Left lung (tissue), 10 donors: ENCODE results near the gene HLF. TPM values are rescaled to one million over a fixed set of nuclear protein-coding genes. Genes with fewer than 3 reads are reported as not detected.

ENCODE experiments used
- ATAC-seq: fragments of 200-7000 bp; cut with Tn5 transposase; one replicate; pipeline ENCODE4 v1.9.1; 2020; ENCODE audit warnings: moderate library complexity
- DNase-seq, 4 donors: peaks; one replicate each; pipeline ENCODE4 v3.0.0-alpha.2; 2013 to 2020
- H3K27ac ChIP-seq, 2 donors: fragments of 200-600 bp; sonication (generic) in 1 of 2; one replicate each; pipeline versions ENCODE4 v1.5.0 to v1.8.0; 2020 to 2021
- H3K27me3 ChIP-seq, 2 donors: fragments of 200-600 bp; sonication (generic) in 1 of 2; one replicate each; pipeline versions ENCODE4 v1.5.0 to v1.8.0; 2020 to 2021
- H3K36me3 ChIP-seq, 2 donors: fragments of 200-600 bp; sonication (generic) in 1 of 2; one replicate each; pipeline versions ENCODE4 v1.5.0 to v1.8.0; 2020 to 2021
- H3K4me1 ChIP-seq, 2 donors: fragments of 200-600 bp; one replicate each; pipeline ENCODE4 v1.8.0; 2021
- H3K4me3 ChIP-seq, 2 donors: fragments of 200-600 bp; sonication (generic) in 1 of 2; one replicate each; pipeline versions ENCODE4 v1.5.0 to v1.8.0; 2020 to 2021; ENCODE audit warnings: mild to moderate bottlenecking in 1 of 2
- H3K9me3 ChIP-seq, 2 donors: fragments of 200-600 bp; sonication (generic) in 1 of 2; one replicate each; pipeline versions ENCODE4 v1.5.0 to v1.8.0; 2020 to 2021
- intact Hi-C, 2 donors: fragments of 100-400 bp; cut with DNase I; formaldehyde crosslinking; loops; one replicate each; pipeline versions ENCODE4 v1.11.2 to v1.14.2; 2022
- polyA plus RNA-seq, 6 donors: library from polyadenylated mRNA; unstranded; fragments of 120-200 nt; gene quantifications; one replicate each; pipeline ENCODE4 v1.2.1, GENCODE V29; 2013; ENCODE audit not compliant: insufficient read length in 6 of 6
- total RNA-seq, 2 donors: library from RNA; stranded (reverse); fragmentation: NEBNext Ultra II Directional; extraction: Animal tissue kit (Norgen Biotek cat#: 25700); gene quantifications; one replicate each; pipeline ENCODE4 v1.2.1, GENCODE V29; 2021
- TF ChIP-seq, protein P1 (sequence below), 2 donors: fragments of 200-600 bp; sonication (generic) in 1 of 2; IDR thresholded peaks; one replicate each; pipeline versions ENCODE4 v1.5.0 to v1.8.0; 2021; ENCODE audit warnings: antibody characterized with exemption in 2 of 2
- donor health status: DM: no; HTN: yes; CAD: no.
- donor health status: DM: no; HTN: no; CAD: no.

The HLF gene
- total and polyA plus RNA-seq, 8 donors, result 3.0 to 9.9 (median 4.8) TPM

DNA sequence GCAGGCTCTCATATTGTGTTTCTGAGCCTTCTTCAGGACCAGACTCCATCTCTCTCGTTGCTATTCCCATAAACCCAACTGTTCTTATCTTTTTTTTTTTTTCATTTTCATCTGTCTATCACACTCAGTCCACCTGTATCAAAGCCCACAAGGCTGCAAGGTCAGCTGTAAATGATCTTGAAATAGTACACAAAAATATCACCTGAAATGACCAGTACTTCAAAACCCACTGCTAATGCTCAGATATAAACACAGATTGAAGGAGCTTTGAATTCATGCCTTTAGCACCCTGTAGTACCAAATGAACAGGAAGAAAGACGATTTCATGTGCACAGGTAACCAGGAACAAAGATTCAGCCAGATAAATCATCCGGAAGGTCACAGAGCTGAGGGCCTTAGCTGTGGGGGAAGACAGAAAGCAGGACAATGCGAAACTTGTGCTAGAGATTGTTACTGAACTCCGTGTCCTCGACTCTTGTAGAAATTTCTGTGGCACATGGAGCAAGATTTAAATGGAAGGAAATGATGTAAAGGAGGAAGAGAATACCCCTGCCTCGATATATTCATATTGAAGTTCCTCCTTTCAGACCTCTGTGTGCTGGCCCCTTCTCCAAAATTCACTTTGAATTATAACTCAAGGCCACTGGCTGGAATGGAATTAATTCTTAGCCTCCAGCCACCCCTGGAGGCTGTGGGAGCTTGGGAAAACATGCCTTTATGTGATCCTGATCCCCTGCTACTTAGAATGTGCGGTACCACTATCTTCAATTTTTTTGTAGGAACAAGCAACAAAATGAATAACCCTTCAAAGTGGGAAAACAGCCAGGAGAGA lies 4.1 kb downstream of the HLF start:
- no peak for ATAC-seq
- H3K4me3 ChIP-seq, result no peak overlapping the region
- no peaks in the 10 kb centered on the region for H3K36me3 ChIP-seq
- DNase-seq, result no peak
- TF ChIP-seq, protein P1, sequence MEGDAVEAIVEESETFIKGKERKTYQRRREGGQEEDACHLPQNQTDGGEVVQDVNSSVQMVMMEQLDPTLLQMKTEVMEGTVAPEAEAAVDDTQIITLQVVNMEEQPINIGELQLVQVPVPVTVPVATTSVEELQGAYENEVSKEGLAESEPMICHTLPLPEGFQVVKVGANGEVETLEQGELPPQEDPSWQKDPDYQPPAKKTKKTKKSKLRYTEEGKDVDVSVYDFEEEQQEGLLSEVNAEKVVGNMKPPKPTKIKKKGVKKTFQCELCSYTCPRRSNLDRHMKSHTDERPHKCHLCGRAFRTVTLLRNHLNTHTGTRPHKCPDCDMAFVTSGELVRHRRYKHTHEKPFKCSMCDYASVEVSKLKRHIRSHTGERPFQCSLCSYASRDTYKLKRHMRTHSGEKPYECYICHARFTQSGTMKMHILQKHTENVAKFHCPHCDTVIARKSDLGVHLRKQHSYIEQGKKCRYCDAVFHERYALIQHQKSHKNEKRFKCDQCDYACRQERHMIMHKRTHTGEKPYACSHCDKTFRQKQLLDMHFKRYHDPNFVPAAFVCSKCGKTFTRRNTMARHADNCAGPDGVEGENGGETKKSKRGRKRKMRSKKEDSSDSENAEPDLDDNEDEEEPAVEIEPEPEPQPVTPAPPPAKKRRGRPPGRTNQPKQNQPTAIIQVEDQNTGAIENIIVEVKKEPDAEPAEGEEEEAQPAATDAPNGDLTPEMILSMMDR (IDR thresholded peaks at IDR 0.05), result no peak
- H3K27ac ChIP-seq, result no peak overlapping the region
- H3K4me1 ChIP-seq, result peaks cover 5 to 20% of the 10 kb centered on the region in 2 donors
- intact Hi-C loops, result no loop called here
- H3K27me3 ChIP-seq, result peaks cover 6 to 76% of the 10 kb centered on the region in 2 donors
- H3K9me3 ChIP-seq, result no peaks in the 10 kb centered on the region

DNA sequence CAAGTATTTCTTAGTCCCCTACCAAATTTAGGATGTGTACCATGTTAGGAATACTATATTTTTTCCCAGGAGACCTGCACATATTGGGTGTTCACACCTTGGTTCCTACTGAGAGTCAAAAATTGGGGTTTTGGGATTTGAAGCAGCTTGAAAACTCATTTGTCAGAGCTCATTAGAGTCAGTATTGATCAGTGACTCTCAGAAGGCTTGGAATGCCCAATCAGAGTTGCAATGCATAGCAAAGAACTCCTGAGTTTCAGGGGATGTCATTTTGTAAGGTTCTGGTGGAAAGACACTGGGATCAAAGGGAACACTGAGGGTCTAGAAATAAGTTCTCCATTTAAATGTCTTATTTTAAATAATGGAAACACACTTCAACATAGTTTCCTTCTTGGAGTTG lies 5.1 kb downstream of the HLF start:
- no peak overlapping the region for H3K4me3 ChIP-seq
- ATAC-seq, result no peak

GRCh38 chr17:55271223-55271571 lies 6.4 kb downstream of the HLF start:
- H3K9me3 ChIP-seq, result no peaks in the 10 kb centered on the region
- ATAC-seq, result no peak
- TF ChIP-seq, protein P1 (IDR thresholded peaks at IDR 0.05), result no peak
- intact Hi-C loops, result no loop called here
- H3K27ac ChIP-seq, result no peak overlapping the region
- peaks cover 0 to 11% of the 10 kb centered on the region in 2 donors for H3K4me1 ChIP-seq
- DNase-seq, result no peak
- no peaks in the 10 kb centered on the region for H3K36me3 ChIP-seq
- H3K27me3 ChIP-seq, result peaks cover 0 to 53% of the 10 kb centered on the region in 2 donors
- no peak overlapping the region for H3K4me3 ChIP-seq

More for the DNA sequence above, 5.1 kb downstream of the HLF start:
- TF ChIP-seq, protein P1 (IDR thresholded peaks at IDR 0.05), result no peak
- no peaks in the 10 kb centered on the region for H3K9me3 ChIP-seq
- peaks cover 0 to 66% of the 10 kb centered on the region in 2 donors for H3K27me3 ChIP-seq
- DNase-seq, result no peak
- H3K27ac ChIP-seq, result no peak overlapping the region
- no peaks in the 10 kb centered on the region for H3K36me3 ChIP-seq
- peaks cover 0 to 19% of the 10 kb centered on the region in 2 donors for H3K4me1 ChIP-seq
- intact Hi-C loops, result no loop called here

GRCh38 chr17:55271958-55272710 lies 7.4 kb downstream of the HLF start:
- Histone ChIP-seq H3K9me3 (no peaks in the 10 kb centered on the region), H3K36me3 (no peaks in the 10 kb centered on the region), H3K27ac (no peak overlapping the region), H3K4me3 (no peak overlapping the region), H3K27me3 (peaks cover 0 to 43% of the 10 kb centered on the region in 2 donors), H3K4me1 (peaks cover 0 to 11% of the 10 kb centered on the region in 2 donors)
- DNase-seq (no peak), ATAC-seq (no peak)
- TF ChIP-seq, protein P1 (IDR thresholded peaks at IDR 0.05), result no peak
- intact Hi-C loops, result no loop called here
